Non-pigmented ciliary epithelial cell (primary cell): ENCODE data around the gene ZFP14.

Experiments
- DNase-seq: peaks from one replicate; pipeline ENCODE4 v3.0.0-alpha.2; 2010; ENCODE audit warnings: low read depth

The ZFP14 gene

GRCh38 chr19:36378625-36379509 lies at the start of gene ZFP14:
TSS of gene ZFP14 (minus strand) at chr19:36379201. CDS start at chr19:36367892, 11,309 bp downstream.
- DNase-seq, result peak; percentile 78

GRCh38 chr19:36423925-36424324 lies 44.9 kb upstream of the ZFP14 start:
- no peak for DNase-seq

- DNase-seq, result no peak
Measured at GRCh38 chr19:36421749-36422481, 42.9 kb upstream of the ZFP14 start.

- DNase-seq, result no peak
Measured at GRCh38 chr19:36420961-36421748, 42.2 kb upstream of the ZFP14 start.

GRCh38 chr19:36418287-36419001 lies 39.4 kb upstream of the ZFP14 start, which contains the start of gene ZFP82:
TSS of gene ZFP82 (minus strand) at chr19:36418644. CDS start at chr19:36409789, 8,855 bp downstream.
- DNase-seq, result no peak

- DNase-seq, result no peak
Measured at GRCh38 chr19:36417752-36418286, 38.8 kb upstream of the ZFP14 start.

- DNase-seq, result no peak
Measured at GRCh38 chr19:36409841-36410240, 30.8 kb upstream of the ZFP14 start.

GRCh38 chr19:36408101-36408500 lies 29.1 kb upstream of the ZFP14 start:
- DNase-seq, result no peak

GRCh38 chr19:36404498-36404897 lies 25.5 kb upstream of the ZFP14 start:
- DNase-seq, result no peak

GRCh38 chr19:36401475-36401874 lies 22.5 kb upstream of the ZFP14 start:
- DNase-seq, result no peak

- DNase-seq, result no peak
Measured at GRCh38 chr19:36398571-36398970, 19.6 kb upstream of the ZFP14 start.

GRCh38 chr19:36392916-36393673 lies 14.1 kb upstream of the ZFP14 start:
- no peak for DNase-seq

- no peak for DNase-seq
Measured at GRCh38 chr19:36379510-36379819, 464 bp upstream of the ZFP14 start.

GRCh38 chr19:36377541-36378178 lies 1.3 kb downstream of the ZFP14 start:
- DNase-seq, result no peak

- no peak for DNase-seq
Measured at GRCh38 chr19:36373638-36374156, 5.3 kb downstream of the ZFP14 start.

GRCh38 chr19:36371886-36372285 lies 7.1 kb downstream of the ZFP14 start:
- DNase-seq, result no peak

- DNase-seq, result no peak
Measured at GRCh38 chr19:36363845-36364244, 15.2 kb downstream of the ZFP14 start.

GRCh38 chr19:36340786-36341372 lies 38.1 kb downstream of the ZFP14 start:
- no peak for DNase-seq

GRCh38 chr19:36331353-36332228 lies 47.4 kb downstream of the ZFP14 start:
- peak; percentile 88 for DNase-seq
